ENCODE measurements around the gene NEUROD2. TPM values are rescaled to one million over a fixed set of nuclear protein-coding genes. Genes with fewer than 3 reads are reported as not detected.

Gene NEUROD2
- total RNA-seq, 3 donors from 2014 or later = 0.05 TPM; not detected in 2

DNA sequence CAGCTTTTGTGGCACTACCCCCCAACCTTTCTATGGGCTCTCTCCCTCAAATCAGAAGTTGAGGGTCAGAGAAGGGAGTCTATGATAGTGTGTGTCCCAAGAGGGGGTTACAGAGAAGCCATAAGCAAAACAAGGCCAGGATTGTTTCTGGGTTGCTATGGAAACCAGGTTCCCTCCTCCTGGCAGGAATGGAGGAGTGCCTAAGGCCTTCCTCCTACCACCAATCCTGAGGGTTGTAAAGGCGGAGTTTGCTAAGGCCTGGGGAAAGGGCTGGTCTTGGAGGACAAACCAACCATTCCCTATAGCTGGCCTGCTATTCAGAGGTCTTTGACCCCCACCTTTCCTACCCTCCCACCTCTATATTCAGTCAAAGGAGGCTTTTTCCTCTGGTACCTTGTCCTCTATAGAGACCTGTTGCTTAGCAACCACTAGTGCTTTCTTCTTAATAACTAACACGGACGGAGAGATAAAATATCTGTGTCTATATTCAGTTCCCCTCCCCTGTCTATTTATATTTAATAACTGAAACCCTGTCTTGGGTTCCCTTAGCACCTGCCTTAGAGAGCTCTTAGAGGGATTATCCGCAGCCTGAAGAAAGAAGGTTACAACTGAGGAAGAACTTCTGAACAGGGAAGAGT, 43.4 kb downstream of the NEUROD2 start:
- ATAC-seq = no peak
- DNase-seq = no peak
- no peaks in the 10 kb centered on the region for H3K4me1 ChIP-seq (ENCODE audit: low read depth)
- no peaks in the 10 kb centered on the region for H3K36me3 ChIP-seq (ENCODE audit: low read depth)
- no peak overlapping the region for H3K4me3 ChIP-seq
- intact Hi-C loops (cut with DNase I, micrococcal nuclease) = no loop called here
- TF ChIP-seq, protein P1, sequence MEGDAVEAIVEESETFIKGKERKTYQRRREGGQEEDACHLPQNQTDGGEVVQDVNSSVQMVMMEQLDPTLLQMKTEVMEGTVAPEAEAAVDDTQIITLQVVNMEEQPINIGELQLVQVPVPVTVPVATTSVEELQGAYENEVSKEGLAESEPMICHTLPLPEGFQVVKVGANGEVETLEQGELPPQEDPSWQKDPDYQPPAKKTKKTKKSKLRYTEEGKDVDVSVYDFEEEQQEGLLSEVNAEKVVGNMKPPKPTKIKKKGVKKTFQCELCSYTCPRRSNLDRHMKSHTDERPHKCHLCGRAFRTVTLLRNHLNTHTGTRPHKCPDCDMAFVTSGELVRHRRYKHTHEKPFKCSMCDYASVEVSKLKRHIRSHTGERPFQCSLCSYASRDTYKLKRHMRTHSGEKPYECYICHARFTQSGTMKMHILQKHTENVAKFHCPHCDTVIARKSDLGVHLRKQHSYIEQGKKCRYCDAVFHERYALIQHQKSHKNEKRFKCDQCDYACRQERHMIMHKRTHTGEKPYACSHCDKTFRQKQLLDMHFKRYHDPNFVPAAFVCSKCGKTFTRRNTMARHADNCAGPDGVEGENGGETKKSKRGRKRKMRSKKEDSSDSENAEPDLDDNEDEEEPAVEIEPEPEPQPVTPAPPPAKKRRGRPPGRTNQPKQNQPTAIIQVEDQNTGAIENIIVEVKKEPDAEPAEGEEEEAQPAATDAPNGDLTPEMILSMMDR (IDR thresholded peaks at IDR 0.05) = no peak
- H3K9me3 ChIP-seq = no peaks in the 10 kb centered on the region

DNA sequence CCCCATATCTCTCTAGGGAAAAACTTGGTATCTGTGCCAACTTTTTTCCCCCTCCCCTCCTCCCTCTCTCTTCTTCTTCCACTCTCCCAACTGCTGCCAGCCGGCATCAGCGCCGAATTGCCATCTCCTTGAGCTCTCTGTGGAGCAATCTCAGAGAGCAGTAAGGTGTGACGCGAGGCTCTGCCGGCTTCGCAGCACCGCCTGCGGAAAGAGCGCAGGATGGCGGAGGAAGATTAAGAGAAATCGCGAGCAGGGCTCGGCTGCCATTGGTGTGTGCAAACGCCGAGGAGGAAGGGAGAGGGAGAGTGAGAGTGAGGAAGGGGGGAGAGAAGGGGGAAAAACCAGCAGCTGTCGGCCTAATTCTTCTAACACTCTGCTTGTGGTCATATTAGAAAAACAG, 44.2 kb downstream of the NEUROD2 start:
- Histone ChIP-seq H3K9me3 (no peaks in the 10 kb centered on the region), H3K4me1 (ENCODE audit: low read depth) (no peaks in the 10 kb centered on the region), H3K36me3 (ENCODE audit: low read depth) (no peaks in the 10 kb centered on the region), H3K4me3 (no peak overlapping the region)
- TF ChIP-seq, protein P1 (IDR thresholded peaks at IDR 0.05) = no peak
- ATAC-seq = no peak
- intact Hi-C loops (cut with DNase I, micrococcal nuclease) = no loop called here
- no peak for DNase-seq

DNA sequence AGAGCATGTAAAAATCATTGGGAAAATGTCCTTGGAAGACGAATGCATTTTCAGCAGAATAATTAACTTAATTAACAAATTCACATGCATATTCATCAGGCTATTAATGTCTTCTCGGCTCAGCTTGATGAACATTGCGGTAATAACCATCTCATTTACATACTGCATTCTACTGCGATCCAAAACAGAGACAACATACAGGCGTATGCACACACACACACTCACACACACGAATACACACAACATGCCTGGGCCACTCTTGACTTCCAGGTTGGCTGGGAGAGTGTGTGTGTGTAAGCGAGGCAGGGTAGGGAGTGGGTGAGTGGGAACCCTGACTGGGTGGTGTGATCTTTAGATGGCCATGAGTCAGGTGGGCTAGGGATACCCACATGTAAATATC, 44.7 kb downstream of the NEUROD2 start:
- H3K9me3 ChIP-seq = no peaks in the 10 kb centered on the region
- intact Hi-C loops (cut with DNase I, micrococcal nuclease) = no loop called here
- DNase-seq = no peak
- ATAC-seq = no peak
- TF ChIP-seq, protein P1 (IDR thresholded peaks at IDR 0.05) = no peak
- H3K4me1 ChIP-seq (ENCODE audit: low read depth) = no peaks in the 10 kb centered on the region
- H3K36me3 ChIP-seq (ENCODE audit: low read depth) = no peaks in the 10 kb centered on the region
- no peak overlapping the region for H3K4me3 ChIP-seq

DNA sequence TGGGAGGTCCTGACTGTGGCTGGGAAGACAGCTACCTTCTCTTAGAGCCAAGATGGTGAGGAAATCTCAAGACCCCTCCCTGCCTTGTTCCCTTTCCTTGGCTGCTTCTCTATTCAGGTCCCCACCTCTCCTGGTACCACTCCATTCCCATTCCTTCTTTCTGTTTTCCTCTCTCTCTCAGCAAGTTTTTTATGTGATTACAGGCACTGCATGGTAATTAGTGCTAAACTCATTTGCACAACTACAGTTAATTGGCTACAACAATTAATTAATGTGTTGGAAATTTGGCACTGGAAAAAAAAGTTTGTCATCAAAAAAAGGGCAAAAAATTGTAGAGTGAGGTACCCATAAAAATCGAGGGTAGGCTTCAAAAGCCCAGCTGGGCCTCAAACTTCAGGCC, 45.3 kb downstream of the NEUROD2 start:
- no peaks in the 10 kb centered on the region for H3K4me1 ChIP-seq (ENCODE audit: low read depth)
- H3K9me3 ChIP-seq = no peaks in the 10 kb centered on the region
- ATAC-seq (no peak), DNase-seq (no peak)
- H3K36me3 ChIP-seq (ENCODE audit: low read depth) = no peaks in the 10 kb centered on the region
- no peak overlapping the region for H3K4me3 ChIP-seq
- intact Hi-C loops (cut with DNase I, micrococcal nuclease) = no loop called here
- TF ChIP-seq, protein P1 (IDR thresholded peaks at IDR 0.05) = no peak

DNA sequence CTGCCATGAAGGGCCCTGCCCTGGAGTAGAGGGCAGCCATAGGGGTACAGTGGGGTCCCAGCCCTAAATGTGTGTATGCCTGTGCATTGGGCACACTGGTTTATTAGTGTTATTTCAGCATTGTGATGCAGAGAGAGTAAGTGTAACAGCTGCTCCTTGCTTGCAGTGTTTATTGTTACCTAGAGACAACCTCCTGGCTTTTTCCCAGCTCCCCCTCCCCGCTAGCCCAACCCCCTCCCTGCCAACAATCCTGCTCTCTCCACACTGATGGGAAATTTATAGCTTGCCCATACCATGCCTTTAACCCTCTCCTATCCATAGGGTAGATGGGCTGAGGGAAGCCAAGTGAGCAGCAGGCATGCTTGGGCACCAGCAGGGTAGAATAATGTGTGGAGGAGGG, 51.3 kb downstream of the NEUROD2 start:
- DNase-seq = no peak
- Histone ChIP-seq H3K9me3 (no peaks in the 10 kb centered on the region), H3K4me1 (ENCODE audit: low read depth) (no peaks in the 10 kb centered on the region), H3K4me3 (no peak overlapping the region), H3K36me3 (ENCODE audit: low read depth) (no peaks in the 10 kb centered on the region)
- intact Hi-C loops (cut with DNase I, micrococcal nuclease) = no loop called here
- ATAC-seq = no peak
- TF ChIP-seq, protein P1 (IDR thresholded peaks at IDR 0.05) = no peak

DNA sequence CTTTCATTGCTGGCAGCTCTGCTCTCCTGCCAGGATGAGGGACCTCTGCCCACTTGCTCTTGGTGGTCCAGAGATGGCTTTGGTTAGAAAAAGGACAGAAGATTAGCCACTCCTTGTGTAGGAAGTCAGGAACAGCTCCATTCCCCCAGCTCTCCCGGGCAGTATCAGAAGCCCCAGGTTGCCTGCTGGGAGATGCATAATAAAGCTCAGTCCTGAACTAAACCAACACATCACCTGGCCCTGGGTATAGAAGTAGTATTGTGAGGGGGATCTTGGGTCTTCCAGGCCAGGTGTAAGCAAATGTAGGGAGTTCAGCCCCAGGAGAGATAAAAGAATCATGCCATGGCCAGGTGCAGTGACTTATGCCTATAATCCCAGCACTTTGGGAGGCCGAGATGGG, 52.4 kb downstream of the NEUROD2 start:
- Histone ChIP-seq H3K36me3 (ENCODE audit: low read depth) (no peaks in the 10 kb centered on the region), H3K4me1 (ENCODE audit: low read depth) (no peaks in the 10 kb centered on the region)
- intact Hi-C loops (cut with DNase I, micrococcal nuclease) = no loop called here

More for the DNA sequence above, 52.4 kb downstream of the NEUROD2 start:
- TF ChIP-seq, protein P1 (IDR thresholded peaks at IDR 0.05) = no peak
- DNase-seq (no peak), ATAC-seq (no peak)
- no peak overlapping the region for H3K4me3 ChIP-seq
- H3K9me3 ChIP-seq = no peaks in the 10 kb centered on the region
